ENCODE measurements around the gene ERC1.
"Not testable (repeated sequence)": the region's sequence is repeated elsewhere in the genome, so short reads cannot be mapped to it uniquely, and the experiment has no call there.

ERC1 gene

DNA sequence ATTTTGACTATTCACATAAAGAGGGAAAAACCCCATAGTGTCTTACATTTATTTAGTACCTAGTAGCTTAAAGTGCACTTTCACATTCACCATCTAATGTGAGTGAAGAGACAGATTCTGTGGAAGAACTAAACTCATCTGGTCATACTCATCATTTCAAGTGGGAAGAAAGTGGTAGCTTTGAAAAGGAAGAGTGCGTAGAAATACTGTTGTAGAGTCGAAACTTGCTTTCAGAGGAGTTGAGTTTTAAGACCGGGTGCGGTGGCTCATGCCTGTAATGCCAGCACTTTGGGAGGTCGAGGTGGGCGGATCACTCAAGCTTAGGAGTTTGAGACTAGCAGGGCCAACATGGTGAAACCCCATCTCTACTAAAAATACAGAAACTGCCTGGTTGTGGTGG, 222.2 kb downstream of the ERC1 start:
- in situ Hi-C loops (cut with MboI; ENCODE audit: low sequenced_read_pairs) = no loop called here

- in situ Hi-C loops (cut with MboI; ENCODE audit: low sequenced_read_pairs) = no loop called here
Observed at GRCh38 chr12:1213618-1214205, 222.7 kb downstream of the ERC1 start.

DNA sequence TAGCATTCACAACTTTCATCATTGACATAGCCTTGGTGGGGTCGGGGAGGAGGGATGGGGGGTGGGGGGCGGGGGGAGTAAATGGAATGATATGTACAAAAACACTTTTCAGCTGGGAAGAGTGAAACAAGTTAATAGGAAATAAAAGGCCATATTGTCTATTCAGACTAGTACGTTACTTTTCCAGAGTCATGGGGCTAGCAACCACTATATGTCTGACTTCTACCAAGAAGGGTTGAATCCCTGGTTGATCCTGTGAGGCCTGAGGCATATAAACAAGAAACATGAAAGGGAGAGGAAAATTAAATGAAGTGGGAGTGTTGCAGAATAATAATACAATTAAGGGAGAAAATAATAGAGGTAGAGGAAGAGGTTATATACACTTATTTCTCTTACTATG, 225.5 kb downstream of the ERC1 start:
- in situ Hi-C loops (cut with MboI; ENCODE audit: low sequenced_read_pairs) = no loop called here

DNA sequence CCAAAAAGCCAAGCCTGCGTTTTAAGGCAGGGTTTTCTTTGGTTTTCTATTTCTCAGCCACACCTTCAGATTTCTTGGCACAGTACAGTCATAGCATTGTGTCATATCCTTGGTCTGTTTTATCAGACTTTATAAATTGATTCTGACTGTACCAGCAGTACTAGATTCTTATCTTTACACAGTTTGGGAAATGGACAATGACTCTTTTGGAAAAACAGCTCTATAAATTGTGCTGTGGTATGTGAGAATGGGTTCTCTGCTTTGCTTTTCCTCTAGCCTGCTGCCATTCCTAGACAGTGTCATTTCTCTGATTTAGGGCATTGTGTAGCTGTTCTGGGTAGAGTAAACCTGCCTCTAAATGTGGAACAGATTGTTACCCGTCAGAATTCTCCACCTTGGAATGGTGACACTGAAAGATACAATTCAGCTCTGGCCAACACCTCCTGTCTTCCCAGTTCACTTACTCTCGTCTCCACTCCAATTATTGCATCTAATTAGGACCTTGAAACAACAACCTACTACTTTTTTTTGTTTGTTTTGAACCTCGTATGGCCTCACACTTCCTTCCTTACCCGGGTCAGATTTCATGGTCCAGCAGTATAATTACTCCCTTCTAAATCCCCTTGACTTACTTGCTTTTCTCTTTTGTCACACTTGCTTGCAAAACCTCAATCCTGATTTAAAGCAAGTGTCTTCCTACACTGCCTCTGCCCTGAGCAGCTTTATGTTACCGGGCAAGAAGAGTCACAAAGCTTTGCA, 226.3 kb downstream of the ERC1 start:
- in situ Hi-C loops (cut with MboI; ENCODE audit: low sequenced_read_pairs) = no loop called here

DNA sequence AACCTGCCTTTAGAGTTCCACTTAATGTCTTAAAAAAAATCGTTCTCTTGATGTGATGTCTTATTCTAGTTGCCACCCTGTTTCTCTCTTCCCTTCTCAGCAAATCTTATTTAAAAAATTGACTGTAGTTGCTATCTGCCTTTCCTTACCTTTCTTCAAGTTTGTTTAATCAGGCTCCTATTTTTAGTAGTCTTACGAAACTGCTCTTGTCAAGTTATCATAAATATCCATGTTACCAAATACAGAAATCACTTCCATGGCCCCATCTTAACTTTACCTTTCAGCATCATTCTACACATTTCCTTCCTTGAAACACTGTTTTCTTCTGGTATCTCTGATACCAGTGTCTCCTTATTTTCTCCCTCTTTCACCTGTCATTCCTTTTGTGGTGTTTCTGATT, 227.3 kb downstream of the ERC1 start:
- in situ Hi-C loops (cut with MboI; ENCODE audit: low sequenced_read_pairs) = no loop called here

GRCh38 chr12:1220127-1221092, 229.4 kb downstream of the ERC1 start:
- in situ Hi-C loops (cut with MboI; ENCODE audit: low sequenced_read_pairs) = no loop called here

DNA sequence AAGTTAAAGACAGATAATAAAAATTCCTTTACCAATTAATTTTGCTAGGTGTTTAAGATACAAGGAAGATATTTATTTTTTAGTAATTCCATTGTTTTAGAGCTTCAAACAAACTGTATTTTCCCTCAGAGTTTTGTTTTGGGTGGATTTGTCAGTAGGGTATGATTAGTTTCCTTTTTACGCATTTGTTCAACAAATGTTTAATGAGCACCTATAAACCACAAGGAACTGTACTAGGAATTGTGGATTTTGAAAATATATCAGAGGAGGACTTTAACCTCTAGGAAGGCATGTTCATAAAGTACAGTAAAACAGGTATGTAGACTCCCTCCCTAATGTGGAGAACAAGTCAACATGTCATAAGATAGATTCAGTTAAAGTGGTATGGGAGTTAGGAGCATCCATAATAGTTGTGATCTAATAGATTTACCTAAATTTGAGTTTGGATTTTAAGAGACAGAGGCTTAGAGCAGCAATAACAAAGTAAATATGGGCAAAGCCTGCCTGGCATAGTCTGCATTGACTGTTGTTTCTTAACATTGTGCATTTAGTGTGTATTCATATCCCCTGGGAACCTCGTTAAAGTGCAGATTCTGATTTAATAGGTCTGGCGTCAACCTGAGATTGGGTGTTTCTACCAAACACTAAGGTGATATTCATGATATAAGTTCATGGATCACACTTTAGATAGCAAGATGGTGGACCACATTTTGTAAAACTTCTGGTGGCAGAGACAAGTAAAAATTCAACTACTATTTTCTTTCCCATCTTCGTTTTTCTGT, 232.0 kb downstream of the ERC1 start:
- in situ Hi-C loops (cut with MboI; ENCODE audit: low sequenced_read_pairs) = no loop called here

- in situ Hi-C loops (cut with MboI; ENCODE audit: low sequenced_read_pairs) = no loop called here
Observed at GRCh38 chr12:1226951-1227350, 235.9 kb downstream of the ERC1 start.

- in situ Hi-C loops (cut with MboI; ENCODE audit: low sequenced_read_pairs) = no loop called here
Observed at GRCh38 chr12:1234073-1234472, 243.1 kb downstream of the ERC1 start.

DNA sequence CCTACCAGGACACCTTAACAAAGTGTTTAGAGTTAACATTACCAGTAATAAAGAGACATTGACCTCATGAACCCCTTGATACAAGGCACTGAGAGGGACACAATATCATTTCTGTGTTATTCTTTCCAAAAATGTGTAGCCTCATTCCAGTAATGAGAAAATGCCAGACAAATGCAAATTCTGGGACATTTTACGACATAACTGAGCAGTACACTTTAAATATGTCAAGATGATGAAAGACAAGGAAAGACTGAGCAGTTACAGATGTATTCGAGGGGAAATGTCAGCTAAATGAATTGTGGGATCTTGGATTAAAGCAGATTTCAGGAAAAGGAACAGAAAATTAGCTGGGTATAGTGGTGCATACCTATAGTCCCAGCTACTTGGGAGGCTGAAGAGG, 255.6 kb downstream of the ERC1 start:
- in situ Hi-C loops (cut with MboI; ENCODE audit: low sequenced_read_pairs) = no loop called here

DNA sequence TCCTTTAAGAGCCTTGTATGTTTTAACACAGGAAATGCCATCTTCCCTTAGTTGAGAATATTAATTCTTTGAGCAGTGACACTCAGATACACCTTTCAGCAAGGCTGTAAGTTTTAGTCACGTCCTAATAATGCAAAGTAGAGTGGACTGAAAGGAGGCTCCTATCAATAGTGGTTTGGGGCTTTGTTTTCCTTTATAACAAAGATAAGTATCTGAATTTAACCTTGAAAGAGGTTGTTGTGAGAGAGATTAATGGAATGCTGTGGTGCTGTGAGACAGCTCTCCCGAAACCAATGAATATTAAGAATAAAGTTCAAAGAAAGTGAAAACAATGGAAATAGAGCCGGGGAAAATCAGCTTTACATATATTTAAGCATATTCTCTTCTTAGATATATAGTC, 259.6 kb downstream of the ERC1 start:
- in situ Hi-C loops (cut with MboI; ENCODE audit: low sequenced_read_pairs) = no loop called here

DNA sequence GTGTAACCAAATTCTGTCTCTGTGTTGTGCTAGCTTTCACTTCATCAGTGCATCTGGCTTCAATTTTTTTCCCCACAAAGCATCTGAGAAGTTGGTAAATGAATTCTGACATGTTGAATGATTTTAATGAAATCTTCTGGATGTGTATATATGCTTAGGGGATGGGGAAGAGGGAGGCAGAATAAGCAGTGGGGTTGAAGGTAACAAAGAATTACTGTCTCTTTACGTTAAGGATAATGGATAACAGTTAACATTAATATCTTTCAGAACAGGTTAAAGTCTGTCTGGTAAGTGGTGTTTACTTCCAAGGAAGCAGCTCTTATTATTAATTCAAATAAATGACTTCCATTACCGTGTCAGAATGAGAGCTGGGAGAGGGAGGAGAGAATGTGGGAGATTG, 261.7 kb downstream of the ERC1 start:
- in situ Hi-C loops (cut with MboI; ENCODE audit: low sequenced_read_pairs) = no loop called here

DNA sequence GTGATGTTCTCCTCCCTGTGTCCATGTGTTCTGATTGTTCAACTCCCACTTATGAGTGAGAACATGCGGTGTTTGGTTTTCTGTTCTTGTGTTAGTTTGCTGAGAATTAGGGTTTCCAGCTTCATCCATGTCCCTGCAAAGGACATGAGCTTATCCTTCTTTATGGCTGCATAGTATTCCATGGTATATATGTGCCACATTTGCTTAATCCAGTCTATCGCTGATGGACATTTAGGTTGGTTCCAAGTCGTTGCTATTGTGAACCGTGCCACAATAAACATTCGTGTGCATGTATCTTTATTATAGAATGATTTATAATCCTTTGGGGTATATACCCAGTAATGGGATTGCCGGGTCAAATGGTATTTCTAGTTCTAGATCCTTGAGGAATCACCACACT, 264.1 kb downstream of the ERC1 start:
- in situ Hi-C loops (cut with MboI; ENCODE audit: low sequenced_read_pairs) = not testable (repeated sequence)

DNA sequence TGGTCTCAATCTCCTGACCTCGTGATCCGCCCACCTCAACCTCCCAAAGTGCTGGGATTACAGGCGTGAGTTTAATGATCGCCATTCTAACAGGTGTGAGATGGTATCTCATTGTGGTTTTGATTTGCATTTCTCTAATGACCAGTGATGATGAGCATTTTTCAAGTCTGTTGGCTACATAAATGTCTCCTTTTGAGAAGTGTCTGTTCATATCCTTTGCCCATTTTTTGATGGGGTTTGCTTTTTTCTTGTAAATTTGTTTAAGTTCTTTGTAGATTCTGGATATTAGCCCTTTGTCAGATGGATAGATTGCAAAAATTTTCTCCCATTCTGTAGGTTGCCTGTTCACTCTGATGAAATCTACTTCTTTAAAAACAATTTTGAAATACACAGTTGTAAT, 264.8 kb downstream of the ERC1 start:
- in situ Hi-C loops (cut with MboI; ENCODE audit: low sequenced_read_pairs) = not testable (repeated sequence)

DNA sequence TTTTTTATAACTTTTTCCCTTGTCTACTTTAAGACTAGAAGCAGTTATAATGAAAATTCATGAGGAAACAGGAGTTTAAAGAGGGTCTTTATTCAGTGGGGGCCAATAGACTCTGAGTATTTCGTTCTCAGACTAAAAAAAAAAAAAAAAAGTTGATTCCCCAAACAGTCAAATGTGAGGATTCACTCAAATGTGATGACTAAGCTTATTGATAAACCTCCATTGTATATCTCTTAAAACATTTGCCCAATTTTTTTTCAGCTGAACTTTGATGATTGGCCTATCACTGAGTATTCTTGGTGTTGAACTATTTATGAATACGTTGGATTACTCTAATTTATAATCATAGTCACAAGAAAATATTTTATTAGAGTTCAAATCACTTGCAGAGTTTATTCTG, 265.3 kb downstream of the ERC1 start:
- in situ Hi-C loops (cut with MboI; ENCODE audit: low sequenced_read_pairs) = no loop called here

GRCh38 chr12:1256991-1257390, 266.0 kb downstream of the ERC1 start:
- in situ Hi-C loops (cut with MboI; ENCODE audit: low sequenced_read_pairs) = no loop called here

DNA sequence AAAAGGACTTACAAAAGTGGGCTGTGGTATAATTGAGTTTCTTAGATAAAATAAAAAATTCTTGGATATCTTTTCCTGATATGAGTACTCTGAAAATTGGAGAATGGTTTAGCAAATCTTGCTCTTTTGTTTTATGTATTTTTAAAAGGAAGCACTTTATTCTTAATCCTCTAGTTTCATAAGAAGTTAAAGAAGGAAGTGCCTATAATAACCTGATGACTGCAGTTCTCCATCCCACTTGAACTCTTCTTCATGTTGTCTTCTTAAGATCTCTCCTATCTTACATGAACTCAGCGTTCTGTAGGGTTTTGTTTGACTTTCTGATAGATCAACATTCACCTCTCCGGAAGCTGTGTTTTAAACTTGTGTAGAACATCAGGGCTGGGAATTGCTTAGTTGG, 271.0 kb downstream of the ERC1 start:
- in situ Hi-C loops (cut with MboI; ENCODE audit: low sequenced_read_pairs) = no loop called here

- in situ Hi-C loops (cut with MboI; ENCODE audit: low sequenced_read_pairs) = no loop called here
Observed at GRCh38 chr12:1267243-1267642, 276.2 kb downstream of the ERC1 start.

DNA sequence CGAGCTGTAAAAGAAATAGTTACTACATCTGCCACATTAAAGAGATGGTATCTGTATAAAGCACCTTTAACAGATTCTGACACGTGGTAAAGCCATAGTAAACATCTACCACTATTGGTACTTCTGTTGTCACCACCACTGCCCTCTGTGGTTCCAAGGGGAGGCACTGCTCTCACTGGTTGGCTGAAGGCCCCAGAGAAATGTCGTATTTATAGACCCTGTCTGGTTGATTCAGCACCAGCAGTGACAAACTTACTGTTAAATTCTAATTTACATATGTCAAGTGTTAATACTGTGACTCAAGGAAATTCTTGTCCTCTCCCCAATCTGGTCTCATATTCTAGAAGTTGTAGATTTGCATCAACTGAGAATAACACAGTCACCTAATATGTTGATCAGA, 281.1 kb downstream of the ERC1 start:
- in situ Hi-C loops (cut with MboI; ENCODE audit: low sequenced_read_pairs) = no loop called here

DNA sequence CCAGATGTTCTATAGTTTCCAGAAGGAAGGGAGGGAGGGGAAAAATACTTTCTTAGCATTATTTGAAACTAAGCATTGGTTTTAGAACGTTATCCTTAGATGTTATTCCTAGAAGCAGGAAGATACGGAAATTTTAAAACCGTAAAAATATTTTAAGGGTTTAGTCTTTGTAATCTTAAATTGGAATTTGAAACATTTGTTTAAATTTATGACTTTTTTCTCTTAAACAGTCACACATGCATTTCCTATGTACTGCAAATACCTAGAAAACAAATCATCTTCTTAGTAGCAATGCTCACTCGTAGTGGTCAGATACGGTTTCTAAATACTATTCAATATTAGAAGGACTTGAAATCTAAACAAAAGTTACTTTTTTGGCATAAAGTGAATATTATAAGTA, 282.0 kb downstream of the ERC1 start:
- in situ Hi-C loops (cut with MboI; ENCODE audit: low sequenced_read_pairs) = no loop called here

DNA sequence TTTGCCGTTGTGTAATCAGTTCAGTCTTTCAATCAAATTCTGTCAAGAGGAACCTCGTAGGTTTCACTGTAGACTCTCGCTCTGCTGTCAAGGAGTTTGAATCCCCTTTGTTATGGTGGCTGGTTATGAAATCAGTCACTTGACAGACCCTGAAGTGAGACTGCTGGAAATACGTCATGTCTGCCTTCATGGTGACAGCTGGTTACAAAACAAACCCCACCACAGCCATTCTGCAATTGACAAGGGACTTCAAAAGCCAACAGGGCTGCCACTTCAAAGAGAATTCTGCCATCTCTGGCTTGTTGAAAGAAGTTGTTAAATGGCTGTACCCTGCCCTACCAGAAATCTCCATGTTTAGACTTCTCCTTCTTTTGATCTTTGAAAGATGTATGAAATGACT, 286.9 kb downstream of the ERC1 start:
- in situ Hi-C loops (cut with MboI; ENCODE audit: low sequenced_read_pairs) = no loop called here
